Measurements from ENCODE around the gene ZFY.

DNA sequence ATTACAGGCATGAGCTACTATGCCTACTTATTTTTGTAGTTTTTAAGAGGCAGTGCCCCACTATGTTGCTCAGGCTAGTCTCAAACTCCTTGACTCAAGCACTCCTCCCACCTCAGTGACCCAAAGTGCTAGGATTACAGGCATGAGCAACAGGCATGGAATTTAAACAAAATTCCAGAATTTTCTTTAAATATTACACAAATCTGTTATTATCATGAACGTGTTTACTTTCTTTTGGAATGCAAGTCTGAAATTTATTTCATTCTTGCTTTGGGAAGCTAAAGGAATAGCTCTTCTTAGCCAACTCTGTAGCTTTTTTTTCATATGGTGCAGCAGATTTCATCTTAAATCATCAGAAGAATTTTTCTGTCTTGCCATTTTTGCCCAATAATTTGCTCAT, 27.8 kb upstream of the ZFY start:
- TF ChIP-seq, protein P1, sequence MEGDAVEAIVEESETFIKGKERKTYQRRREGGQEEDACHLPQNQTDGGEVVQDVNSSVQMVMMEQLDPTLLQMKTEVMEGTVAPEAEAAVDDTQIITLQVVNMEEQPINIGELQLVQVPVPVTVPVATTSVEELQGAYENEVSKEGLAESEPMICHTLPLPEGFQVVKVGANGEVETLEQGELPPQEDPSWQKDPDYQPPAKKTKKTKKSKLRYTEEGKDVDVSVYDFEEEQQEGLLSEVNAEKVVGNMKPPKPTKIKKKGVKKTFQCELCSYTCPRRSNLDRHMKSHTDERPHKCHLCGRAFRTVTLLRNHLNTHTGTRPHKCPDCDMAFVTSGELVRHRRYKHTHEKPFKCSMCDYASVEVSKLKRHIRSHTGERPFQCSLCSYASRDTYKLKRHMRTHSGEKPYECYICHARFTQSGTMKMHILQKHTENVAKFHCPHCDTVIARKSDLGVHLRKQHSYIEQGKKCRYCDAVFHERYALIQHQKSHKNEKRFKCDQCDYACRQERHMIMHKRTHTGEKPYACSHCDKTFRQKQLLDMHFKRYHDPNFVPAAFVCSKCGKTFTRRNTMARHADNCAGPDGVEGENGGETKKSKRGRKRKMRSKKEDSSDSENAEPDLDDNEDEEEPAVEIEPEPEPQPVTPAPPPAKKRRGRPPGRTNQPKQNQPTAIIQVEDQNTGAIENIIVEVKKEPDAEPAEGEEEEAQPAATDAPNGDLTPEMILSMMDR (IDR thresholded peaks at IDR 0.05): no peak
- TF ChIP-seq POLR2AphosphoS5 (IDR thresholded peaks at IDR 0.05): no peak
- no peak for TF ChIP-seq POLR2A (IDR thresholded peaks at IDR 0.05)
